Panc1 (cell line): Measurements from ENCODE around the gene ADAM12. TPM values are rescaled to one million over a fixed set of nuclear protein-coding genes. Genes with fewer than 3 reads are reported as not detected.

Source experiments
- ATAC-seq: fragments of 200-7000 bp; cut with Tn5 transposase; 2 replicates; pipeline ENCODE4 v1.9.1; 2020; ENCODE audit warnings: mild to moderate bottlenecking, moderate library complexity
- BruUV-seq: library from RNA; stranded (reverse); fragments of 400-500 nt; replicated peaks from 2 replicates; lab custom pipeline; 2021; lab: Mats Ljungman, UMichigan
- CTCF ChIA-PET: fragments of 300-600 bp; sonication (Branson Sonifier 250); formaldehyde crosslinking; loops from one replicate; lab custom pipeline; 2022; ENCODE audit warnings: antibody characterized with exemption; lab: Charles Lee
- POLR2A ChIA-PET: fragments of 300-600 bp; sonication (Branson Sonifier 250); formaldehyde crosslinking; loops from one replicate; lab custom pipeline; 2022; ENCODE audit warnings: antibody characterized with exemption; lab: Charles Lee
- DNase-seq: peaks from one replicate; pipeline ENCODE4 v3.0.0-alpha.2; 2010; ENCODE audit warnings: low read depth, low spot score
- H3K27ac ChIP-seq: 2 replicates; pipeline ENCODE4 v1.5.1; 2011; ENCODE audit warnings: mild to moderate bottlenecking, low read length, inconsistent platforms
- H3K27me3 ChIP-seq: fragments of 200-500 bp; sonication (Bioruptor generic); 2 replicates; pipeline ENCODE4 v1.6.0; 2014; ENCODE audit warnings: low read length, inconsistent platforms; ENCODE audit not compliant: control insufficient read depth, insufficient read depth
- H3K36me3 ChIP-seq: fragments of 200-500 bp; sonication (Bioruptor generic); 2 replicates; pipeline ENCODE4 v1.5.1; 2014; ENCODE audit warnings: inconsistent platforms, mild to moderate bottlenecking, low read length, moderate library complexity; ENCODE audit not compliant: control insufficient read depth, insufficient read depth
- H3K4me1 ChIP-seq: 2 replicates; pipeline ENCODE4 v1.5.1; 2011; ENCODE audit warnings: inconsistent platforms, mild to moderate bottlenecking, low read length, moderate library complexity; ENCODE audit not compliant: control insufficient read depth, insufficient read depth
- H3K4me3 ChIP-seq, 2 experiments: 2 replicates each; pipeline ENCODE4 v1.5.1; 2011 to 2012; ENCODE audit warnings: low read depth in 2 of 2, low read length in 2 of 2, mild to moderate bottlenecking in 2 of 2, inconsistent platforms in 1 of 2, moderate library complexity in 1 of 2
- H3K9me3 ChIP-seq: fragments of 200-500 bp; sonication (Bioruptor generic); 2 replicates; pipeline ENCODE4 v1.5.1; 2014; ENCODE audit warnings: low read depth, mild to moderate bottlenecking, inconsistent platforms, low read length, moderate library complexity; ENCODE audit not compliant: control insufficient read depth, insufficient read depth
- CTCF ChIP-seq: fragments of 450-650 bp; IDR thresholded peaks from 2 replicates; pipeline ENCODE4 v1.5.1; 2017; ENCODE audit warnings: mild to moderate bottlenecking
- POLR2AphosphoS5 ChIP-seq: IDR thresholded peaks from 2 replicates; pipeline ENCODE4 v1.6.1; 2012; ENCODE audit warnings: mild to moderate bottlenecking, low read depth, low read length, moderate library complexity
- REST ChIP-seq, 2 experiments: IDR thresholded peaks; 2 replicates each; pipeline ENCODE4 v1.6.1; 2011 to 2012; ENCODE audit warnings: low read depth in 2 of 2, control low read depth in 1 of 2, low read length in 1 of 2, mild to moderate bottlenecking in 1 of 2, moderate library complexity in 1 of 2; ENCODE audit not compliant: insufficient read depth in 1 of 2
- SIN3A ChIP-seq: IDR thresholded peaks from 2 replicates; pipeline ENCODE4 v1.6.1; 2012; ENCODE audit warnings: low read depth, mild to moderate bottlenecking, low read length, moderate library complexity, borderline replicate concordance; ENCODE audit not compliant: insufficient read depth
- TCF7L2 ChIP-seq: IDR thresholded peaks from 2 replicates; pipeline ENCODE4 v1.6.1; 2011; ENCODE audit warnings: mild to moderate bottlenecking, low read depth, low read length, inconsistent platforms
- in situ Hi-C: cut with HindIII; loops from 2 replicates; pipeline ENCODE4 v1.10.0; 2016; ENCODE audit warnings: low sequenced_read_pairs, low pct_unique_long_range_greater_than_20kb
- intact Hi-C: fragments of 100-400 bp; cut with micrococcal nuclease; formaldehyde crosslinking; loops from one replicate; pipeline ENCODE4 v1.10.0; 2022; ENCODE audit not compliant: unreplicated experiment
- total RNA-seq: library from RNA; stranded (reverse); gene quantifications from one replicate; pipeline ENCODE4 v1.2.1, GENCODE V29; 2021; ENCODE audit not compliant: unreplicated experiment

Gene ADAM12
- total RNA-seq, 1 experiment from 2014 or later = 0.10 TPM

GRCh38 chr10:126321440-126321839, 66.8 kb downstream of the ADAM12 start:
- Histone ChIP-seq H3K27ac (no peak overlapping the region), H3K4me3 (no peak overlapping the region), H3K27me3 (no peaks in the 10 kb centered on the region), H3K36me3 (no peaks in the 10 kb centered on the region), H3K4me1 (no peaks in the 10 kb centered on the region), H3K9me3 (no peaks in the 10 kb centered on the region)
- ATAC-seq = no peak
- no peak for DNase-seq
- CTCF ChIA-PET = no interaction called here
- in situ Hi-C loops (no loop called here), intact Hi-C loops (no loop called here)
- POLR2A ChIA-PET = no interaction called here
- TF ChIP-seq TCF7L2 = no peak
- no peak for TF ChIP-seq POLR2AphosphoS5
- TF ChIP-seq REST (IDR thresholded peaks at IDR 0.05; ENCODE audit: insufficient read depth in 1 of 2, low read depth in 2 of 2, low read length in 1 of 2) = no peak
- no peak for TF ChIP-seq SIN3A
- BruUV-seq = no TSS peak

GRCh38 chr10:126317751-126318150, 70.5 kb downstream of the ADAM12 start:
- no peak overlapping the region for H3K4me3 ChIP-seq
- no peak overlapping the region for H3K27ac ChIP-seq
- ATAC-seq = no peak
- in situ Hi-C loops (no loop called here), intact Hi-C loops (no loop called here)
- POLR2A ChIA-PET = no interaction called here
- no peak for TF ChIP-seq POLR2AphosphoS5
- TF ChIP-seq CTCF = no peak
- TF ChIP-seq REST (IDR thresholded peaks at IDR 0.05; ENCODE audit: insufficient read depth in 1 of 2, low read depth in 2 of 2, low read length in 1 of 2) = no peak
- TF ChIP-seq TCF7L2 = no peak
- no peak for TF ChIP-seq SIN3A
- no TSS peak for BruUV-seq
- no peaks in the 10 kb centered on the region for H3K27me3 ChIP-seq
- DNase-seq = no peak
- CTCF ChIA-PET = no interaction called here
- no peaks in the 10 kb centered on the region for H3K36me3 ChIP-seq
- no peaks in the 10 kb centered on the region for H3K4me1 ChIP-seq
- no peaks in the 10 kb centered on the region for H3K9me3 ChIP-seq
